Activated T-cell treated with anti-CD3 and anti-CD28 coated beads for 48 hours (primary cell): Measurements from ENCODE around the gene PSMB3.
A peak's percentile ranks its signal among the peaks of the same experiment; 100 is the strongest.
"Not testable (repeated sequence)": the region's sequence is repeated elsewhere in the genome, so short reads cannot be mapped to it uniquely, and the experiment has no call there.

Source experiments
- DNase-seq: peaks from one replicate; pipeline ENCODE4 v3.0.0-alpha.2; 2020; ENCODE audit warnings: low read depth

PSMB3 gene

GRCh38 chr17:38716368-38717005 lies 36.1 kb upstream of the PSMB3 start:
- no peak for DNase-seq

- DNase-seq = no peak
These were observed 35.3 kb upstream of the PSMB3 start for GRCh38 chr17:38717139-38717745.

GRCh38 chr17:38719289-38719942 lies 33.1 kb upstream of the PSMB3 start:
- no peak for DNase-seq

GRCh38 chr17:38719943-38720641 lies 32.4 kb upstream of the PSMB3 start:
- DNase-seq = no peak

GRCh38 chr17:38720941-38721340 lies 31.6 kb upstream of the PSMB3 start:
- no peak for DNase-seq

- DNase-seq = no peak
These were observed 30.7 kb upstream of the PSMB3 start for GRCh38 chr17:38721802-38722201.

- DNase-seq = no peak
These were observed 28.1 kb upstream of the PSMB3 start for GRCh38 chr17:38724337-38724988.

- DNase-seq = no peak
These were observed 27.5 kb upstream of the PSMB3 start for GRCh38 chr17:38725066-38725465.

GRCh38 chr17:38726145-38726544 lies 26.4 kb upstream of the PSMB3 start:
- DNase-seq = not testable (repeated sequence)

GRCh38 chr17:38727736-38728135 lies 24.8 kb upstream of the PSMB3 start:
- peak; percentile 73 for DNase-seq

- DNase-seq = no peak
These were observed 24.2 kb upstream of the PSMB3 start for GRCh38 chr17:38728290-38728831.

GRCh38 chr17:38729368-38729885 lies 23.1 kb upstream of the PSMB3 start:
- DNase-seq = no peak

GRCh38 chr17:38729886-38730525 lies 22.5 kb upstream of the PSMB3 start, which contains the start of gene CISD3:
CISD3 (plus strand) TSS chr17:38730341; CDS start chr17:38730359, 18 bp downstream.
- DNase-seq = peak; percentile 91

GRCh38 chr17:38730526-38731379 lies 21.8 kb upstream of the PSMB3 start:
- DNase-seq = no peak

GRCh38 chr17:38731526-38732294 lies 20.8 kb upstream of the PSMB3 start:
- DNase-seq = no peak

GRCh38 chr17:38732376-38733281 lies 19.9 kb upstream of the PSMB3 start:
- DNase-seq = no peak

GRCh38 chr17:38733282-38733981 lies 19.1 kb upstream of the PSMB3 start:
- DNase-seq = no peak
